Heart left ventricle (tissue), 16 donors: ENCODE results near the gene CALM1. TPM values are rescaled to one million over a fixed set of nuclear protein-coding genes. Genes with fewer than 3 reads are reported as not detected.
A peak's percentile ranks its signal among the peaks of the same experiment; 100 is the strongest.

Experiments used
- ATAC-seq, 4 donors: fragments of 200-7000 bp; cut with Tn5 transposase; one replicate each; pipeline ENCODE4 v1.9.1; 2020 to 2022; ENCODE audit warnings: moderate library complexity in 4 of 4, mild to moderate bottlenecking in 3 of 4, moderate number of reproducible peaks in 1 of 4
- DNase-seq, 5 donors: peaks; one replicate each; pipeline ENCODE4 v3.0.0-alpha.2; 2020
- H3K27ac ChIP-seq, 12 donors: fragments of 200-600 bp; sonication (generic) in 4 of 12; one replicate each; pipeline versions ENCODE4 v1.5.0 to v1.8.0; 2016 to 2022; ENCODE audit warnings: mild to moderate bottlenecking in 2 of 12
- H3K27me3 ChIP-seq, 9 donors: fragments of 200-600 bp; sonication (generic) in 2 of 9; one replicate each; pipeline versions ENCODE4 v1.5.1 to v1.8.0; 2016 to 2022; ENCODE audit warnings: mild to moderate bottlenecking in 3 of 9
- H3K36me3 ChIP-seq, 9 donors: fragments of 200-600 bp; sonication (generic) in 2 of 9; one replicate each; pipeline versions ENCODE4 v1.5.0 to v1.8.0; 2018 to 2022; ENCODE audit warnings: mild to moderate bottlenecking in 2 of 9
- H3K4me1 ChIP-seq, 12 donors: fragments of 200-600 bp; sonication (generic) in 4 of 12; one replicate each; pipeline versions ENCODE4 v1.5.0 to v1.8.0; 2016 to 2022; ENCODE audit warnings: mild to moderate bottlenecking in 3 of 12
- H3K4me3 ChIP-seq, 12 donors: fragments of 200-600 bp; sonication (generic) in 4 of 12; one replicate each; pipeline versions ENCODE4 v1.5.0 to v1.8.0; 2017 to 2022; ENCODE audit warnings: mild to moderate bottlenecking in 9 of 12, moderate library complexity in 4 of 12
- H3K9me3 ChIP-seq, 12 donors: fragments of 200-600 bp; sonication (generic) in 4 of 12; one replicate each; pipeline versions ENCODE4 v1.5.0 to v1.8.0; 2016 to 2022; ENCODE audit warnings: mild to moderate bottlenecking in 1 of 12
- POLR2A ChIP-seq, 2 donors: fragments of 450-650 bp; IDR thresholded peaks; one replicate each; pipeline ENCODE4 v1.6.1; 2017; ENCODE audit warnings: antibody characterized with exemption in 2 of 2, mild to moderate bottlenecking in 2 of 2, moderate library complexity in 2 of 2
- WGBS, 4 donors: extraction: QIAGEN DNeasy Blood & Tissue Kit in 2 of 4; methylation state at CpG; one replicate each; pipeline versions ENCODE4 v1.1.5 to v1.1.7; 2013 to 2018; 5-methylcytosine and 5-hydroxymethylcytosine counted together
- intact Hi-C, 10 donors: fragments of 100-400 bp; cut with DNase I; formaldehyde crosslinking; loops; one replicate each; pipeline versions ENCODE4 v1.11.1 to v1.14.2; 2022
- polyA plus RNA-seq, 2 donors: library from polyadenylated mRNA; stranded (reverse); fragments of 200-250 nt; gene quantifications; one replicate each; pipeline ENCODE4 v1.2.3, GENCODE V29; 2013
- total RNA-seq, 9 donors: library from RNA; depleted of rRNA in 2 of 9; stranded (reverse); fragments of >200 nt in 2 of 9; fragmentation: NEBNext Ultra II Directional in 3 of 9; extraction: Animal tissue kit (Norgen Biotek cat#: 25700) in 3 of 9; gene quantifications; one replicate each; pipeline versions ENCODE4 v1.1.0 to v1.2.4, GENCODE V29; 2016 to 2023
- TF ChIP-seq, protein P1 (sequence below), 12 donors: fragments of 200-600 bp; sonication (generic) in 4 of 12; IDR thresholded peaks; one replicate each; pipeline versions ENCODE4 v1.5.0 to v1.8.0; 2018 to 2022; ENCODE audit warnings: antibody characterized with exemption in 12 of 12, mild to moderate bottlenecking in 5 of 12
- donor health status: ischemic (EF 13 %, LVEDD 7.1; RV severe dilation, severe dysfunction).
- donor health status: healthy with polysubstance abuse.
- donor health status: DM: no; HTN: yes; CAD: no.
- donor health status: DM: no; HTN: no; CAD: no.
- donor health status: ischemic (EF 25% LVEDD 6.9; RV normal size, moderate dysfunction).
- donor health status: ischemic (EF 25% LVEDD 5.7; RV mildly dilated, moderate dysfunction).
- donor health status: healthy.
- donor health status: DM: yes; HTN: yes; CAD: no.
- donor health status: ischemic (EF 35%, LVEDD 5.7; RV mildly dilated, moderate dysfunction).
- donor health status: nonischemic (EF 11% LVEDD 7.7; RV severe dilation, severe dysfunction).
- donor health status: DM: yes; HTN: yes; CAD: no.
- donor health status: PGD.
- donor health status: ischemic (EF 29% LVEDD 5.4; RV normal size, mild dysfunction).
- donor health status: nonischemic (EF 23%, LVEDD 6.1; RV moderate dilation, normal function).

CALM1 gene
- total and polyA plus RNA-seq, 11 donors, result 307 to 784 (median 440) TPM

DNA sequence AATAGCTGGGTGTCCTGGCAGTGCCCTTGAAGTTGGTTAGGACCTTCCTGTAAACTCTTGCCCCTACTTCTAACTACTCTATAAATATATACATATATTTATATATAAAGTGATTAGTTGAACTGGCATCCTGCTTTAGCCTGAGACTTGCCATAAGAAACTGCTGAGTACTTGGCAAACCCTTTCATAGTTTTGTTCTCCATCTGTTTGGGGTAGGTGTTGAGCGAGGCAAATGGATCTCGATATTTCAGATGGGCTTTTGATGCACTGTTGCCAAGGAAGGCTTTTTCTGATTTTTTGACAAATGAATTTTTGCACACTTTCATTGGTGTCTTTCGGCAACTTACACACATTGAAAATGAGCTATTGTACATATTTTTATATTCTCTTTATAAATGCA, 10.4 kb downstream of the CALM1 start:
- Histone ChIP-seq H3K27me3 (no peaks in the 10 kb centered on the region), H3K4me3 (no peak overlapping the region), H3K27ac (peak overlapping the region in 3 of 12 donors; percentile 34 to 94 (median 88)), H3K4me1 (peaks cover 7 to 57% (median 34%) of the 10 kb centered on the region in 12 donors), H3K9me3 (no peaks in the 10 kb centered on the region), H3K36me3 (peaks cover 0 to 62% (median 58%) of the 10 kb centered on the region in 9 donors)
- intact Hi-C loops, result loop anchor here in 4 of 10 donors (5.0 to 10.0 kb wide), 4 partner anchors 105 to 118 kb away; no protein-coding TSS in a partner anchor
- DNase-seq (no peak), ATAC-seq (no peak)
- no peak for TF ChIP-seq POLR2A (IDR thresholded peaks at IDR 0.05)
- TF ChIP-seq, protein P1, sequence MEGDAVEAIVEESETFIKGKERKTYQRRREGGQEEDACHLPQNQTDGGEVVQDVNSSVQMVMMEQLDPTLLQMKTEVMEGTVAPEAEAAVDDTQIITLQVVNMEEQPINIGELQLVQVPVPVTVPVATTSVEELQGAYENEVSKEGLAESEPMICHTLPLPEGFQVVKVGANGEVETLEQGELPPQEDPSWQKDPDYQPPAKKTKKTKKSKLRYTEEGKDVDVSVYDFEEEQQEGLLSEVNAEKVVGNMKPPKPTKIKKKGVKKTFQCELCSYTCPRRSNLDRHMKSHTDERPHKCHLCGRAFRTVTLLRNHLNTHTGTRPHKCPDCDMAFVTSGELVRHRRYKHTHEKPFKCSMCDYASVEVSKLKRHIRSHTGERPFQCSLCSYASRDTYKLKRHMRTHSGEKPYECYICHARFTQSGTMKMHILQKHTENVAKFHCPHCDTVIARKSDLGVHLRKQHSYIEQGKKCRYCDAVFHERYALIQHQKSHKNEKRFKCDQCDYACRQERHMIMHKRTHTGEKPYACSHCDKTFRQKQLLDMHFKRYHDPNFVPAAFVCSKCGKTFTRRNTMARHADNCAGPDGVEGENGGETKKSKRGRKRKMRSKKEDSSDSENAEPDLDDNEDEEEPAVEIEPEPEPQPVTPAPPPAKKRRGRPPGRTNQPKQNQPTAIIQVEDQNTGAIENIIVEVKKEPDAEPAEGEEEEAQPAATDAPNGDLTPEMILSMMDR (IDR thresholded peaks at IDR 0.05), result no peak
- 86 to 91% (median 89%) methylated on average over 3 of the region's 3 CpGs for WGBS, 4 donors

DNA sequence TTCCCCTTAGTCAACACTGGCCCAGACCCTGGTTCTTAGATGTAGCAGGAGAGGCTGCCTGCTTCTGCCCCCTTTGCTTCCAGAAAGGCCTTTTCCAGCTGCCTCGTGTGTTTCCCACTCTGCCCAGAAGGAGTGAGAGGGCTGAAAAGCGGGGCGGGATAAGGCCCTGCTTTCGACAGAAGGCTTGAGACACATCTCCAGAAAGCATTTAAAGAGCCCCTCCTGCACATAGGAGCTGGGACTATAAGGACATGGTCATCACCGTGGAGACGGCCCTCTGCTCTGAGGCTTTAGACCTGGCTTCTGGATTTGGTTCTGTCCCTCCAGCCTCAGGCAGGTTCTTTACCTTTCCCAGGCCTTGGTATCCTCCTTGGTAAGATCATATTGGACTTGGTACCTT, 11.9 kb downstream of the CALM1 start:
- H3K27me3 ChIP-seq, result no peaks in the 10 kb centered on the region
- no peak overlapping the region for H3K4me3 ChIP-seq
- WGBS, 4 donors, result 31 to 66% (median 51%) methylated on average over 5 to 6 of the region's 6 CpGs
- peak in 3 of 4 donors; percentile 29 to 41 (median 34) for ATAC-seq
- peaks cover 0 to 47% (median 43%) of the 10 kb centered on the region in 9 donors for H3K36me3 ChIP-seq
- no peak for DNase-seq
- TF ChIP-seq, protein P1 (IDR thresholded peaks at IDR 0.05), result no peak
- no peaks in the 10 kb centered on the region for H3K9me3 ChIP-seq
- peaks cover 0 to 42% (median 21%) of the 10 kb centered on the region in 12 donors for H3K4me1 ChIP-seq
- peak overlapping the region; percentile 57 to 94 (median 76) for H3K27ac ChIP-seq
- intact Hi-C loops, result loop anchor here in 4 of 10 donors (5.0 to 10.0 kb wide), 4 partner anchors 104 to 116 kb away; no protein-coding TSS in a partner anchor

DNA sequence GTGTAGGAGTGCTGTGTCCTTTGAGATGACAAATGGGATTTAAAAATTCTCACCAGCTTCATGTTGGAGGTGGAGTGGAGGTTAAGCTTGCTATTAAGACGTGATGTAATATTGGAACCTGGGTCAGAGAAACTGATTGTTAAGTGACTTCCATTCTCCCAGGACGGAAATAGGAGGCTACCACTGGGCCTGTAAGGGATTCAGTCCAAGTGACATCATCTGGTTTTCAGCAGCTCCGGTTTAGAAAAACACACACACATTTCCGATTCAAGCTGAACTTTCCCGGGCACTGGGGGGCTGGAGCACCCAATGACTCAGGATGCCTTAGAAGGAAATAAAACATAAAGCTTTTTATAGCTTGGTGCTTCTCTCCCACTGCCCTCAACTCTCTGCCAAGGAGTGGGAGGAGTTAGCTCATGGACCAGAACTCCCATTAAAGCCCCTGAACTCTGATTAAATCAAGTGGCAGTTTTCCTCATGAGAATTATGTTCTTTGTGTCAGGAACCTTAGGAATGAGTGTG, 12.4 kb downstream of the CALM1 start:
- DNase-seq (peak in 4 of 5 donors; percentile 67 to 81 (median 77)), ATAC-seq (peak; percentile 60 to 92 (median 80))
- H3K4me3 ChIP-seq, result no peak overlapping the region
- H3K4me1 ChIP-seq, result peaks cover 0 to 39% (median 21%) of the 10 kb centered on the region in 12 donors
- no peaks in the 10 kb centered on the region for H3K27me3 ChIP-seq
- H3K9me3 ChIP-seq, result no peaks in the 10 kb centered on the region
- H3K27ac ChIP-seq, result peak overlapping the region; percentile 57 to 94 (median 78)
- intact Hi-C loops, result loop anchor here in 4 of 10 donors (5.0 to 10.0 kb wide), 4 partner anchors 103 to 116 kb away; no protein-coding TSS in a partner anchor
- TF ChIP-seq, protein P1 (IDR thresholded peaks at IDR 0.05), result no peak
- TF ChIP-seq POLR2A (IDR thresholded peaks at IDR 0.05), result no peak
- peaks cover 0 to 41% (median 38%) of the 10 kb centered on the region in 9 donors for H3K36me3 ChIP-seq
- 8 to 21% (median 11%) methylated on average over 5 of the region's 5 CpGs for WGBS, 4 donors

DNA sequence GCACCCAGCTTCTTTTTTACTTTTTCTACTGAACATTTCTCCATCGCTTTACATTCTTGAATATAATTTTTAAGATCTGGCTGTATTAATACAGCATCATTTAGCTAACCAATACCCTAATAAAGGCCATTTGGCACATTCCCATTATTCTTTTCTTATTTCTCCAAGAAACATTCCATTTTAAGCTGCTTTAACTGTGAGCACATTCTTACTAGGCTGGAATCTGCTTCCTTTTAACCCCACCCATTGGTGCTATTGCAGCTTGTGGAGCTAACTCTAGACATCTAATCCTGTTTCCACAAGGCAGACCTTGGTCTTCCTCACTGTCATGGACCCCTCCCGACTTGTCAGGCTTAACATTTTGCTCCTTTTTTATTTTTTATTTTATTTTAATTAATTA, 15.2 kb downstream of the CALM1 start:
- DNase-seq (no peak), ATAC-seq (no peak)
- Histone ChIP-seq H3K27me3 (no peaks in the 10 kb centered on the region), H3K9me3 (no peaks in the 10 kb centered on the region), H3K27ac (no peak overlapping the region), H3K4me3 (no peak overlapping the region), H3K36me3 (peaks cover 0 to 14% (median 10%) of the 10 kb centered on the region in 9 donors), H3K4me1 (peaks cover 0 to 42% (median 19%) of the 10 kb centered on the region in 12 donors)
- 82 to 86% (median 84%) methylated on average over 2 of the region's 2 CpGs for WGBS, 4 donors
- intact Hi-C loops, result no loop called here
- TF ChIP-seq POLR2A (IDR thresholded peaks at IDR 0.05), result no peak
- TF ChIP-seq, protein P1 (IDR thresholded peaks at IDR 0.05), result no peak
